Neural cell (in vitro differentiated cells): ENCODE results near the gene TCF4. TPM values are rescaled to one million over a fixed set of nuclear protein-coding genes. Genes with fewer than 3 reads are reported as not detected.

Source experiments
- H2AFZ ChIP-seq: fragments of 200-600, 300-800 bp; sonication (generic), shearing (Covaris generic); 2 replicates; pipeline ENCODE4 v1.6.0; 2014; ENCODE audit warnings: low read depth, mild to moderate bottlenecking, antibody characterized with exemption, low read length, moderate library complexity
- H3F3A ChIP-seq: fragments of 200-600 bp; shearing (Covaris generic); 2 replicates; pipeline ENCODE4 v1.6.1; 2016; ENCODE audit warnings: mild to moderate bottlenecking, moderate library complexity, mixed read lengths, antibody characterized with exemption, low read length; ENCODE audit not compliant: insufficient read depth, poor library complexity, severe bottlenecking
- H3K27ac ChIP-seq: fragments of 200-600, 300-800 bp; sonication (generic), shearing (Covaris generic); 2 replicates; pipeline ENCODE4 v1.5.1; 2014; ENCODE audit warnings: mild to moderate bottlenecking, low read length, moderate library complexity
- H3K27me3 ChIP-seq: fragments of 300-800, 200-600 bp; sonication (generic), shearing (Covaris generic); 2 replicates; pipeline ENCODE4 v1.6.0; 2014; ENCODE audit warnings: mild to moderate bottlenecking, low read depth, low read length, moderate library complexity; ENCODE audit not compliant: insufficient read depth
- H3K36me3 ChIP-seq: fragments of 300-800, 200-600 bp; sonication (generic), shearing (Covaris generic); 2 replicates; pipeline ENCODE4 v1.5.1; 2014; ENCODE audit warnings: mild to moderate bottlenecking, antibody characterized with exemption, low read length, moderate library complexity; ENCODE audit not compliant: insufficient read depth
- H3K4me2 ChIP-seq: fragments of 300-800, 200-600 bp; sonication (generic), shearing (Covaris generic); 2 replicates; pipeline ENCODE4 v1.6.0; 2014; ENCODE audit warnings: mild to moderate bottlenecking, low read length
- H3K4me3 ChIP-seq: fragments of 300-800, 200-600 bp; sonication (generic), shearing (Covaris generic); 2 replicates; pipeline ENCODE4 v1.5.1; 2014; ENCODE audit warnings: mild to moderate bottlenecking, low read length, moderate library complexity
- H3K79me2 ChIP-seq: fragments of 200-600 bp; shearing (Covaris generic); replicated peaks from 2 replicates; pipeline ENCODE4 v1.6.0; 2014; ENCODE audit warnings: mild to moderate bottlenecking, low read length, moderate library complexity; ENCODE audit not compliant: insufficient read depth
- H3K9ac ChIP-seq: fragments of 300-800, 200-600 bp; sonication (generic), shearing (Covaris generic); 2 replicates; pipeline ENCODE4 v1.6.1; 2016; ENCODE audit warnings: mild to moderate bottlenecking, low read length, mixed read lengths
- H3K9me2 ChIP-seq: fragments of 200-600 bp; shearing (Covaris generic); 2 replicates; pipeline ENCODE4 v1.6.1; 2016; ENCODE audit warnings: mild to moderate bottlenecking, low read length, mixed read lengths; ENCODE audit not compliant: insufficient read depth
- H3K9me3 ChIP-seq: fragments of 200-600, 300-800 bp; sonication (generic), shearing (Covaris generic); 2 replicates; pipeline ENCODE4 v1.6.1; 2016; ENCODE audit warnings: mild to moderate bottlenecking, mixed run types, low read length, moderate library complexity, mixed read lengths
- H4K20me1 ChIP-seq: fragments of 200-600 bp; shearing (Covaris generic); 2 replicates; pipeline ENCODE4 v1.6.1; 2016; ENCODE audit warnings: mild to moderate bottlenecking, mixed run types; ENCODE audit not compliant: insufficient read depth
- CTCF ChIP-seq: fragments of 450-650 bp; IDR thresholded peaks from 2 replicates; pipeline ENCODE4 v1.5.1; 2014; ENCODE audit warnings: antibody characterized with exemption, mild to moderate bottlenecking, moderate library complexity; ENCODE audit not compliant: poor library complexity, severe bottlenecking
- EP300 ChIP-seq: fragments of 450-650 bp; conservative IDR thresholded peaks from 2 replicates; pipeline ENCODE4 v1.6.1; 2014; ENCODE audit warnings: antibody characterized with exemption, mild to moderate bottlenecking, moderate library complexity; ENCODE audit not compliant: poor library complexity, severe bottlenecking
- EZH2 ChIP-seq: fragments of 200-600, 300-800 bp; shearing (Covaris generic), sonication (generic); IDR thresholded peaks from 2 replicates; pipeline ENCODE4 v1.6.1; 2014; ENCODE audit warnings: antibody characterized with exemption, low read length, borderline replicate concordance, mild to moderate bottlenecking; ENCODE audit not compliant: insufficient read depth, poor library complexity, severe bottlenecking
- MXI1 ChIP-seq: fragments of 450-650 bp; conservative IDR thresholded peaks from 2 replicates; pipeline ENCODE4 v1.6.1; 2014; ENCODE audit warnings: antibody characterized with exemption, mild to moderate bottlenecking; ENCODE audit not compliant: poor library complexity, severe bottlenecking
- POLR2AphosphoS5 ChIP-seq: IDR thresholded peaks from 2 replicates; pipeline ENCODE4 v1.6.1; 2012
- RAD21 ChIP-seq: fragments of 450-650 bp; conservative IDR thresholded peaks from 2 replicates; pipeline ENCODE4 v1.6.1; 2014; ENCODE audit warnings: antibody characterized with exemption, mild to moderate bottlenecking, moderate library complexity
- REST ChIP-seq: IDR thresholded peaks from 2 replicates; pipeline ENCODE4 v1.6.1; 2012; ENCODE audit warnings: borderline replicate concordance
- SMC3 ChIP-seq: fragments of 450-650 bp; conservative IDR thresholded peaks from 2 replicates; pipeline ENCODE4 v1.6.1; 2014; ENCODE audit warnings: antibody characterized with exemption, mild to moderate bottlenecking, moderate library complexity; ENCODE audit not compliant: poor library complexity
- TAF1 ChIP-seq: IDR thresholded peaks from 2 replicates; pipeline ENCODE4 v1.6.1; 2012; ENCODE audit warnings: low read depth
- polyA plus RNA-seq: library from polyadenylated mRNA; depleted of rRNA; stranded (reverse); fragments of >200 nt; gene quantifications from 2 replicates; pipeline ENCODE4 v1.2.3, GENCODE V29; 2014

The TCF4 gene
- polyA plus RNA-seq, 1 donor from 2014 or later, result 7.0 TPM

- Histone ChIP-seq H3K27me3 (no peaks in the 10 kb centered on the region), H4K20me1 (no peaks in the 10 kb centered on the region), H3K9me2 (no peaks in the 10 kb centered on the region), H3K9ac (no peak overlapping the region), H3K9me3 (no peaks in the 10 kb centered on the region), H2AFZ (no peak overlapping the region), H3K79me2 (peaks cover 8% of the 10 kb centered on the region), H3K27ac (no peak overlapping the region), H3K4me3 (no peak overlapping the region), H3K36me3 (no peaks in the 10 kb centered on the region), H3F3A (no peaks in the 10 kb centered on the region), H3K4me2 (no peak overlapping the region)
- TF ChIP-seq SMC3 (no peak), MXI1 (no peak), RAD21 (no peak), TAF1 (no peak), EP300 (no peak), REST (no peak), POLR2AphosphoS5 (no peak), CTCF (no peak), EZH2 (no peak)
Observed at GRCh38 chr18:55440988-55441387, 147.0 kb downstream of the TCF4 start.

- Histone ChIP-seq H3K27me3 (no peaks in the 10 kb centered on the region), H3K9me3 (no peaks in the 10 kb centered on the region), H3K9me2 (no peaks in the 10 kb centered on the region), H3K79me2 (peaks cover 9% of the 10 kb centered on the region), H3F3A (no peaks in the 10 kb centered on the region), H3K27ac (no peak overlapping the region), H3K36me3 (no peaks in the 10 kb centered on the region), H2AFZ (no peak overlapping the region), H4K20me1 (no peaks in the 10 kb centered on the region), H3K4me2 (no peak overlapping the region), H3K4me3 (no peak overlapping the region), H3K9ac (no peak overlapping the region)
- TF ChIP-seq EP300 (no peak), REST (no peak), SMC3 (no peak), POLR2AphosphoS5 (no peak), RAD21 (no peak), TAF1 (no peak), MXI1 (no peak), EZH2 (no peak), CTCF (no peak)
Observed at GRCh38 chr18:55439056-55439455, 148.9 kb downstream of the TCF4 start.
